Measurements from ENCODE around the gene ID4. TPM values are rescaled to one million over a fixed set of nuclear protein-coding genes. Genes with fewer than 3 reads are reported as not detected.

Gene ID4
- total RNA-seq, 1 experiment from 2014 or later: 0.10 TPM

DNA sequence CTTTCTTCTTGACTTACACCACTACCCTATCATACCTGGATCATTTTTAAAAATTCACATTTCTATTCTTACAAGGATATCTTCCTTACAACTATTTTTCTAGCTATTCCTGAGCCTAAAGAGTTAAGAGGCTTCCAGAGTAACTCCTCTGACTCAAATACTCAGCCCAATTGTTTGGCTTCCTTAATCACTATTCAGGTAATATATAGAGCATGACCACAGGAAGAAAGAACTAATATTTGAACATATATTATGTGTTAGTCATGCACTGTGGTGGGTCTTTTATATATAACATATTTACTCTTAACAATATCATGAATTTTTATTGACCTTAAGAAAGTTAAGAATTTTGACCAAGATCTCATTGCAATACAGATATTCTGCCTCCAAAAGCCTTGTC lies 42.0 kb upstream of the ID4 start:
- in situ Hi-C loops (cut with HindIII; ENCODE audit: low pct_unique_long_range_greater_than_20kb, low sequenced_read_pairs): no loop called here
- no peak; the same call in 1 of the 2 replicates for ATAC-seq
- intact Hi-C loops (cut with micrococcal nuclease; ENCODE audit: unreplicated experiment): no loop called here
- TF ChIP-seq TCF7L2 (IDR thresholded peaks at IDR 0.05; ENCODE audit: low read depth, low read length) (no peak), POLR2AphosphoS5 (IDR thresholded peaks at IDR 0.05; ENCODE audit: low read depth, low read length) (no peak), SIN3A (IDR thresholded peaks at IDR 0.05; ENCODE audit: borderline replicate concordance, insufficient read depth, low read depth, low read length) (no peak)
- TF ChIP-seq, protein P1, sequence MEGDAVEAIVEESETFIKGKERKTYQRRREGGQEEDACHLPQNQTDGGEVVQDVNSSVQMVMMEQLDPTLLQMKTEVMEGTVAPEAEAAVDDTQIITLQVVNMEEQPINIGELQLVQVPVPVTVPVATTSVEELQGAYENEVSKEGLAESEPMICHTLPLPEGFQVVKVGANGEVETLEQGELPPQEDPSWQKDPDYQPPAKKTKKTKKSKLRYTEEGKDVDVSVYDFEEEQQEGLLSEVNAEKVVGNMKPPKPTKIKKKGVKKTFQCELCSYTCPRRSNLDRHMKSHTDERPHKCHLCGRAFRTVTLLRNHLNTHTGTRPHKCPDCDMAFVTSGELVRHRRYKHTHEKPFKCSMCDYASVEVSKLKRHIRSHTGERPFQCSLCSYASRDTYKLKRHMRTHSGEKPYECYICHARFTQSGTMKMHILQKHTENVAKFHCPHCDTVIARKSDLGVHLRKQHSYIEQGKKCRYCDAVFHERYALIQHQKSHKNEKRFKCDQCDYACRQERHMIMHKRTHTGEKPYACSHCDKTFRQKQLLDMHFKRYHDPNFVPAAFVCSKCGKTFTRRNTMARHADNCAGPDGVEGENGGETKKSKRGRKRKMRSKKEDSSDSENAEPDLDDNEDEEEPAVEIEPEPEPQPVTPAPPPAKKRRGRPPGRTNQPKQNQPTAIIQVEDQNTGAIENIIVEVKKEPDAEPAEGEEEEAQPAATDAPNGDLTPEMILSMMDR (IDR thresholded peaks at IDR 0.05): no peak
- TF ChIP-seq, protein P2, sequence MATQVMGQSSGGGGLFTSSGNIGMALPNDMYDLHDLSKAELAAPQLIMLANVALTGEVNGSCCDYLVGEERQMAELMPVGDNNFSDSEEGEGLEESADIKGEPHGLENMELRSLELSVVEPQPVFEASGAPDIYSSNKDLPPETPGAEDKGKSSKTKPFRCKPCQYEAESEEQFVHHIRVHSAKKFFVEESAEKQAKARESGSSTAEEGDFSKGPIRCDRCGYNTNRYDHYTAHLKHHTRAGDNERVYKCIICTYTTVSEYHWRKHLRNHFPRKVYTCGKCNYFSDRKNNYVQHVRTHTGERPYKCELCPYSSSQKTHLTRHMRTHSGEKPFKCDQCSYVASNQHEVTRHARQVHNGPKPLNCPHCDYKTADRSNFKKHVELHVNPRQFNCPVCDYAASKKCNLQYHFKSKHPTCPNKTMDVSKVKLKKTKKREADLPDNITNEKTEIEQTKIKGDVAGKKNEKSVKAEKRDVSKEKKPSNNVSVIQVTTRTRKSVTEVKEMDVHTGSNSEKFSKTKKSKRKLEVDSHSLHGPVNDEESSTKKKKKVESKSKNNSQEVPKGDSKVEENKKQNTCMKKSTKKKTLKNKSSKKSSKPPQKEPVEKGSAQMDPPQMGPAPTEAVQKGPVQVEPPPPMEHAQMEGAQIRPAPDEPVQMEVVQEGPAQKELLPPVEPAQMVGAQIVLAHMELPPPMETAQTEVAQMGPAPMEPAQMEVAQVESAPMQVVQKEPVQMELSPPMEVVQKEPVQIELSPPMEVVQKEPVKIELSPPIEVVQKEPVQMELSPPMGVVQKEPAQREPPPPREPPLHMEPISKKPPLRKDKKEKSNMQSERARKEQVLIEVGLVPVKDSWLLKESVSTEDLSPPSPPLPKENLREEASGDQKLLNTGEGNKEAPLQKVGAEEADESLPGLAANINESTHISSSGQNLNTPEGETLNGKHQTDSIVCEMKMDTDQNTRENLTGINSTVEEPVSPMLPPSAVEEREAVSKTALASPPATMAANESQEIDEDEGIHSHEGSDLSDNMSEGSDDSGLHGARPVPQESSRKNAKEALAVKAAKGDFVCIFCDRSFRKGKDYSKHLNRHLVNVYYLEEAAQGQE (IDR thresholded peaks at IDR 0.05; ENCODE audit: insufficient read depth in 1 of 2, low read depth in 2 of 2, low read length in 1 of 2): no peak
- CTCF ChIA-PET: no interaction called here
- Histone ChIP-seq H3K9me3 (ENCODE audit: control insufficient read depth, insufficient read depth, low read depth, low read length) (peaks cover 12% of the 10 kb centered on the region; the same call in 1 of the 2 replicates), H3K27ac (ENCODE audit: low read length) (peak overlapping the region; percentile 36; the same call in 1 of the 2 replicates), H3K4me1 (ENCODE audit: control insufficient read depth, insufficient read depth, low read length) (no peaks in the 10 kb centered on the region), H3K36me3 (ENCODE audit: control insufficient read depth, insufficient read depth, low read length) (no peaks in the 10 kb centered on the region), H3K27me3 (ENCODE audit: control insufficient read depth, insufficient read depth, low read length) (no peaks in the 10 kb centered on the region), H3K4me3 (ENCODE audit: low read depth in 2 of 2, low read length in 2 of 2) (no peak overlapping the region)
- POLR2A ChIA-PET: no interaction called here
- DNase-seq (ENCODE audit: low read depth, low spot score): no peak
- BruUV-seq (replicated peaks): no TSS peak

DNA sequence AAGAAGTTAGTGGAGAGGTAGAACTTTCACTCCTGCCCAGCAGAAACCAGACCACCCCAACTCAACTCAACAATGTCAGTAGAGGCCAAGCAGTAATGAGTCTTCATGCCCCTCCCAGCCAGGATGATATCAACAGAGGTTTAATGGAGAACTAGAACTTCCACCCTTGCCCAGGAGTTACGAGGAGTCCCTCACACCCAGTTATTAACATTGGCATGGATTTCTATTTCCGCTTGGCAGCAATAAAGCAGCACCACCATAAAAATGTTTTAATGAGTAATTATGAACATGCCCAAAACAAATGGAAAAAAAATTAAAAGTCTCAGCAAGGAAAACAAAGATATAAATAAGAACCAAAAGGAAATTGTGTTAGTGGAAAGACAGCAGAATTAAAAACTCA lies 40.7 kb upstream of the ID4 start:
- no peak for ATAC-seq
- Histone ChIP-seq H3K9me3 (ENCODE audit: control insufficient read depth, insufficient read depth, low read depth, low read length) (peaks cover 12% of the 10 kb centered on the region; the same call in 1 of the 2 replicates), H3K4me3 (ENCODE audit: low read depth in 2 of 2, low read length in 2 of 2) (no peak overlapping the region), H3K4me1 (ENCODE audit: control insufficient read depth, insufficient read depth, low read length) (no peaks in the 10 kb centered on the region), H3K36me3 (ENCODE audit: control insufficient read depth, insufficient read depth, low read length) (no peaks in the 10 kb centered on the region), H3K27me3 (ENCODE audit: control insufficient read depth, insufficient read depth, low read length) (no peaks in the 10 kb centered on the region), H3K27ac (ENCODE audit: low read length) (no peak overlapping the region; the same call in 1 of the 2 replicates)
- in situ Hi-C loops (cut with HindIII; ENCODE audit: low pct_unique_long_range_greater_than_20kb, low sequenced_read_pairs) (no loop called here), intact Hi-C loops (cut with micrococcal nuclease; ENCODE audit: unreplicated experiment) (no loop called here)
- no TSS peak for BruUV-seq (replicated peaks)
- DNase-seq (ENCODE audit: low read depth, low spot score): no peak
- CTCF ChIA-PET: no interaction called here
- TF ChIP-seq SIN3A (IDR thresholded peaks at IDR 0.05; ENCODE audit: borderline replicate concordance, insufficient read depth, low read depth, low read length) (no peak), POLR2AphosphoS5 (IDR thresholded peaks at IDR 0.05; ENCODE audit: low read depth, low read length) (no peak), TCF7L2 (IDR thresholded peaks at IDR 0.05; ENCODE audit: low read depth, low read length) (no peak)
- TF ChIP-seq, protein P1 (IDR thresholded peaks at IDR 0.05): no peak
- TF ChIP-seq, protein P2 (IDR thresholded peaks at IDR 0.05; ENCODE audit: insufficient read depth in 1 of 2, low read depth in 2 of 2, low read length in 1 of 2): no peak
- POLR2A ChIA-PET: no interaction called here

Measured in Panc1 (cell line).